GM12892 (cell line): ENCODE measurements around the gene KRTAP6-1.

Experiments
- POLR2A ChIP-seq: IDR thresholded peaks from 2 replicates; pipeline ENCODE4 v1.6.1; 2011; ENCODE audit warnings: low read depth, low read length, control low read depth
- TAF1 ChIP-seq: IDR thresholded peaks from 2 replicates; pipeline ENCODE4 v1.6.1; 2011; ENCODE audit warnings: low read depth, mild to moderate bottlenecking, control low read depth, low read length, borderline replicate concordance

DNA sequence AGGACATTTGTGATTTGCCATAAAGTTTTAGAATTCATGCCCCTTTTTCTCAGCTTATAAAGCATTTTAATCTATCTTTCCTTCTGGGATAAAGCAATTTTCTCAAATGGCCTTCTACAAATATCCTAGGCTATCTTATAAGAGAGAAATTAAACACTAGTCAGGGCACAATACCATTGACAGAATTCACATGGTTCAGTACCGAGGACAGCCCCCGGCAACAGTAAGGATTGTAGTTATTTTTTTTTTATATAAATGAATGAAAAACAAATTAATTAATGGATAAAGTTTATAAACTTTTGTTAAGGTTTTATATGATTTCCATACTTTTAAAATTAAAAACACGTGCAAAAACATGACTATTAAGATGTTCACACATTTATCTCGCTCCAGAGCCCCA is 14.4 kb upstream of the KRTAP6-1 start:
- TF ChIP-seq POLR2A (no peak), TAF1 (no peak)
